Parathyroid adenoma (tissue), 2 donors: Measurements from ENCODE around the gene PEMT.
"Not testable (repeated sequence)": the region's sequence is repeated elsewhere in the genome, so short reads cannot be mapped to it uniquely, and the experiment has no call there.

ENCODE experiments used
- H2AFZ ChIP-seq: fragments of 300-600 bp; sonication (generic); one replicate; pipeline ENCODE4 v1.7.0; 2017; ENCODE audit warnings: antibody characterized with exemption, mild to moderate bottlenecking
- H3K27ac ChIP-seq: fragments of 300-600 bp; sonication (generic); one replicate; pipeline ENCODE4 v1.7.0; 2017
- H3K27me3 ChIP-seq: fragments of 300-600 bp; sonication (generic); one replicate; pipeline ENCODE4 v1.7.0; 2017; ENCODE audit warnings: low read length; ENCODE audit not compliant: control insufficient read depth, insufficient read depth
- H3K36me3 ChIP-seq: fragments of 300-600 bp; sonication (generic); one replicate; pipeline ENCODE4 v1.7.0; 2017; ENCODE audit warnings: low read length; ENCODE audit not compliant: control insufficient read depth, insufficient read depth
- H3K4me1 ChIP-seq: fragments of 300-600 bp; sonication (generic); one replicate; pipeline ENCODE4 v1.7.0; 2017; ENCODE audit warnings: control low read depth
- H3K4me2 ChIP-seq: fragments of 300-600 bp; sonication (generic); one replicate; pipeline ENCODE4 v1.7.0; 2017; ENCODE audit warnings: low read length
- H3K4me3 ChIP-seq: fragments of 300-600 bp; sonication (generic); one replicate; pipeline ENCODE4 v1.7.0; 2017; ENCODE audit warnings: low read depth, low read length
- H3K79me2 ChIP-seq: fragments of 300-600 bp; sonication (generic); one replicate; pipeline ENCODE4 v1.7.0; 2017; ENCODE audit warnings: control low read depth
- H3K9ac ChIP-seq: fragments of 300-600 bp; sonication (generic); one replicate; pipeline ENCODE4 v1.7.0; 2017; ENCODE audit warnings: mild to moderate bottlenecking
- H3K9me3 ChIP-seq: fragments of 300-600 bp; sonication (generic); one replicate; pipeline ENCODE4 v1.7.0; 2017; ENCODE audit warnings: low read length; ENCODE audit not compliant: control insufficient read depth
- CTCF ChIP-seq: fragments of 300-600 bp; sonication (generic); IDR thresholded peaks from one replicate; pipeline ENCODE4 v1.7.0; 2017; ENCODE audit warnings: antibody characterized with exemption, mild to moderate bottlenecking
- donor health status: primary hyperparathyroidism.

The PEMT gene

GRCh38 chr17:17635126-17635525 lies 43.6 kb upstream of the PEMT start:
- TF ChIP-seq CTCF, result no peak
- Histone ChIP-seq H3K4me2 (no peak overlapping the region), H3K27me3 (no peaks in the 10 kb centered on the region), H3K79me2 (no peaks in the 10 kb centered on the region), H3K4me3 (no peak overlapping the region), H3K4me1 (no peaks in the 10 kb centered on the region), H3K36me3 (no peaks in the 10 kb centered on the region), H3K9ac (no peak overlapping the region), H2AFZ (no peak overlapping the region), H3K9me3 (no peaks in the 10 kb centered on the region), H3K27ac (no peak overlapping the region)

GRCh38 chr17:17633310-17633709 lies 41.8 kb upstream of the PEMT start:
- Histone ChIP-seq H3K9me3 (no peaks in the 10 kb centered on the region), H3K27me3 (no peaks in the 10 kb centered on the region), H3K27ac (no peak overlapping the region), H3K36me3 (no peaks in the 10 kb centered on the region), H3K4me2 (no peak overlapping the region), H3K9ac (no peak overlapping the region), H3K79me2 (no peaks in the 10 kb centered on the region), H3K4me3 (no peak overlapping the region), H3K4me1 (no peaks in the 10 kb centered on the region), H2AFZ (no peak overlapping the region)
- no peak for TF ChIP-seq CTCF

- not testable (repeated sequence) for H3K4me2 ChIP-seq, H3K36me3 ChIP-seq, H3K27me3 ChIP-seq, H3K9ac ChIP-seq, H3K4me1 ChIP-seq, H3K79me2 ChIP-seq, H2AFZ ChIP-seq, H3K9me3 ChIP-seq, H3K4me3 ChIP-seq, H3K27ac ChIP-seq
Observed at GRCh38 chr17:17632690-17633089, 41.2 kb upstream of the PEMT start.

- Histone ChIP-seq H3K27ac (no peak overlapping the region), H3K27me3 (no peaks in the 10 kb centered on the region), H3K79me2 (no peaks in the 10 kb centered on the region), H3K9me3 (no peaks in the 10 kb centered on the region), H3K4me1 (no peaks in the 10 kb centered on the region), H3K9ac (no peak overlapping the region), H3K36me3 (no peaks in the 10 kb centered on the region), H3K4me3 (no peak overlapping the region), H3K4me2 (no peak overlapping the region), H2AFZ (no peak overlapping the region)
- TF ChIP-seq CTCF, result no peak
Observed at GRCh38 chr17:17628388-17629008, 37.0 kb upstream of the PEMT start.

GRCh38 chr17:17626840-17627239 lies 35.3 kb upstream of the PEMT start:
- Histone ChIP-seq H3K79me2 (no peaks in the 10 kb centered on the region), H3K27me3 (no peaks in the 10 kb centered on the region), H3K4me3 (no peak overlapping the region), H3K36me3 (no peaks in the 10 kb centered on the region), H3K4me1 (no peaks in the 10 kb centered on the region), H3K9me3 (no peaks in the 10 kb centered on the region), H3K27ac (no peak overlapping the region), H3K9ac (no peak overlapping the region), H3K4me2 (no peak overlapping the region), H2AFZ (no peak overlapping the region)
- TF ChIP-seq CTCF, result no peak
